GM12878 (cell line): ENCODE data around the gene AFF1. TPM values are rescaled to one million over a fixed set of nuclear protein-coding genes. Genes with fewer than 3 reads are reported as not detected.

Source experiments
- BMI1 ChIP-seq: fragments of 450-650 bp; IDR thresholded peaks from 2 replicates; pipeline ENCODE4 v1.6.1; 2016; ENCODE audit warnings: mild to moderate bottlenecking, moderate library complexity, borderline replicate concordance
- BRCA1 ChIP-seq: IDR thresholded peaks from 2 replicates; pipeline ENCODE4 v1.6.1; 2011; ENCODE audit warnings: low read depth, low read length, improper control_type of control experiment
- EZH2 ChIP-seq: IDR thresholded peaks from 2 replicates; pipeline ENCODE4 v1.6.1; 2012; ENCODE audit warnings: low read depth, mild to moderate bottlenecking, control low read depth, inconsistent platforms, low read length, borderline replicate concordance; ENCODE audit not compliant: control insufficient read depth
- KAT2A ChIP-seq: conservative IDR thresholded peaks from 2 replicates; pipeline ENCODE4 v1.6.1; 2011; ENCODE audit warnings: low read depth, low read length; ENCODE audit not compliant: control insufficient read depth
- KDM1A ChIP-seq: fragments of 200-600 bp; sonication (generic); IDR thresholded peaks from 2 replicates; pipeline ENCODE4 v1.6.1; 2016; ENCODE audit warnings: borderline replicate concordance
- NR2F1 ChIP-seq: fragments of 450-650 bp; conservative IDR thresholded peaks from 2 replicates; pipeline ENCODE4 v1.6.1; 2017; ENCODE audit warnings: mild to moderate bottlenecking
- POLR2AphosphoS5 ChIP-seq: IDR thresholded peaks from 2 replicates; pipeline ENCODE4 v1.6.1; 2011; ENCODE audit warnings: mild to moderate bottlenecking, low read length, inconsistent platforms
- POU2F2 ChIP-seq: IDR thresholded peaks from 3 replicates; pipeline ENCODE4 v1.6.1; 2011; ENCODE audit warnings: low read depth, mild to moderate bottlenecking, low read length, borderline replicate concordance
- RAD51 ChIP-seq: fragments of 450-650 bp; IDR thresholded peaks from 2 replicates; pipeline ENCODE4 v1.6.1; 2016; ENCODE audit warnings: moderate library complexity, mild to moderate bottlenecking, inconsistent platforms
- RUNX3 ChIP-seq: IDR thresholded peaks from 2 replicates; pipeline ENCODE4 v1.6.1; 2012; ENCODE audit warnings: low read length, inconsistent platforms
- SIX5 ChIP-seq: IDR thresholded peaks from 2 replicates; pipeline ENCODE4 v1.6.1; 2011; ENCODE audit warnings: mild to moderate bottlenecking, low read depth, low read length, moderate library complexity; ENCODE audit not compliant: severe bottlenecking
- TAF1 ChIP-seq: IDR thresholded peaks from 2 replicates; pipeline ENCODE4 v1.6.1; 2011; ENCODE audit warnings: mild to moderate bottlenecking, low read depth, low read length, borderline replicate concordance
- YBX1 ChIP-seq: fragments of 450-650 bp; IDR thresholded peaks from 2 replicates; pipeline ENCODE4 v1.6.1; 2016; ENCODE audit warnings: antibody characterized with exemption
- ZNF24 ChIP-seq: fragments of 450-650 bp; IDR thresholded peaks from 2 replicates; pipeline ENCODE4 v1.6.1; 2017; ENCODE audit warnings: antibody characterized with exemption, mild to moderate bottlenecking
- ZZZ3 ChIP-seq: IDR thresholded peaks from 2 replicates; pipeline ENCODE4 v1.6.1; 2011; ENCODE audit warnings: low read depth; ENCODE audit not compliant: control insufficient read depth, insufficient read length
- polyA plus RNA-seq, 11 experiments: library from polyadenylated mRNA; depleted of rRNA in 4 of 11; unstranded in 6 of 11; stranded (reverse) in 5 of 11; fragments of >200 nt; fragmentation: Nextera tagmentation in 4 of 11; fragmentation: Illumina TruSeq in 1 of 11; extraction: Ambion mirVana in 4 of 11; extraction: Trizol in 1 of 11; gene quantifications; 1 replicate in 1 of 11; 2 replicates in 10 of 11; pipeline versions ENCODE4 v1.2.1 to v1.2.3, GENCODE V29; 2011 to 2016; ENCODE audit warnings: inconsistent platforms in 2 of 11, missing spikeins in 2 of 11, low read depth in 1 of 11
- total RNA-seq, 4 experiments: library from RNA; depleted of rRNA in 3 of 4; stranded (reverse); fragments of >200 nt in 3 of 4; fragmentation: Illumina TruSeq in 1 of 4; extraction: Trizol in 1 of 4; gene quantifications; 2 replicates each; pipeline versions ENCODE4 v1.2.1 to v1.2.3, GENCODE V29; 2013 to 2021
- TF ChIP-seq, protein P1 (sequence below): fragments of 450-650 bp; IDR thresholded peaks from 2 replicates; pipeline ENCODE4 v1.6.1; 2017; ENCODE audit warnings: antibody characterized with exemption, mild to moderate bottlenecking, moderate library complexity
- TF ChIP-seq, protein P2 (sequence below), 3 experiments: IDR thresholded peaks in 2 of 3; conservative IDR thresholded peaks in 1 of 3; 2 replicates each; pipeline ENCODE4 v1.5.1; 2011; ENCODE audit warnings: low read depth in 3 of 3, low read length in 3 of 3, mild to moderate bottlenecking in 3 of 3, control low read depth in 2 of 3, moderate library complexity in 2 of 3, inconsistent platforms in 1 of 3, mixed read lengths in 1 of 3; ENCODE audit not compliant: control insufficient read depth in 2 of 3, insufficient read depth in 1 of 3; ENCODE audit errors: extremely low read depth in 1 of 3
- TF ChIP-seq, protein P3 (sequence below): fragments of 450-650 bp; IDR thresholded peaks from 2 replicates; pipeline ENCODE4 v1.6.1; 2017; ENCODE audit warnings: borderline replicate concordance
- TF ChIP-seq, protein P4 (sequence below): fragments of 450-650 bp; IDR thresholded peaks from 2 replicates; pipeline ENCODE4 v1.6.1; 2016; ENCODE audit warnings: mild to moderate bottlenecking

AFF1 gene
- total and polyA plus RNA-seq, 10 of the 15 experiments (the other 5 are each of a cell fraction or from before 2014, with no cell fraction given), result 3.5 to 56.1 (median 21.5) TPM

DNA sequence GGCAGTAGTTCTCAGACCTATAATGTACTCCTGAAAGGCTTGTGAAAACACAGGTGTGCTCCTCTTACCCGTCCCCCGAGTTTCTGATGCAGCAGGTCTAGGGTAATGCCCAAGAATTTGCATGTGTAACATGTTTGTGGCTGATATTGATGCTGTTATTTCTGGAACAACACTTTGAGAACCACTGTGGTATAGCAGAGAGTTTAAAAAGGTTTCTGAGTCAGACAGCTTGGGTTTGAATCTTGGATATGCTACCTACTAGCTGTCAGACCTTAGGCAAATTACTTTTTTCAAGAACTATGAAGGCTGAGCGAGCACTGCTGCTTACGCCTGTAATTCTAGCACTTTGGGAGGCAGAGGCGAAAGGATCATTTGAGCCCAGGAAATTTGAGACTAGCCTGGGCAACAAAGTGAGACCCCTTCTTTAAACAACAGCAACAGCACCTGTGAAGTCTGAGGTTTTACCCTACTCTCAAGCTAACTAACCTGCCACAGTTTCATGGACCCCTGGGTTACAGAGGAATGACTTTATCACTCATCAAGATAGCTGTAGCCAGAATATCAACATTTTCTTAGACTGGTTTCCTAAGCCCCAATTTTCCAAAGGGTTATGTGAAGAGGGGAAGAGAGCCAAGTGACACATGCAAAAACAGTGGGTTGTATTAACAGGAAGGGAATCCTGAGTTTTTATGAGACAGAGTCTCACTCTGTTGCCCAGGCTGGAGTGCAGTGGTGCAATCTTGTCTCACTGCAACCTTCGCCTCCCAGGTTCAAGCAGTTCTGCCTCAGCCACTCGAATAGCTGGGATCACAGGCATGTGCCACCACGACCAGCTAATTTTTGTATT is 5.1 kb downstream of the AFF1 start (continued):
- peak; percentile 61; the same call in 1 of the 2 replicates for TF ChIP-seq POLR2AphosphoS5
- TF ChIP-seq, protein P1, sequence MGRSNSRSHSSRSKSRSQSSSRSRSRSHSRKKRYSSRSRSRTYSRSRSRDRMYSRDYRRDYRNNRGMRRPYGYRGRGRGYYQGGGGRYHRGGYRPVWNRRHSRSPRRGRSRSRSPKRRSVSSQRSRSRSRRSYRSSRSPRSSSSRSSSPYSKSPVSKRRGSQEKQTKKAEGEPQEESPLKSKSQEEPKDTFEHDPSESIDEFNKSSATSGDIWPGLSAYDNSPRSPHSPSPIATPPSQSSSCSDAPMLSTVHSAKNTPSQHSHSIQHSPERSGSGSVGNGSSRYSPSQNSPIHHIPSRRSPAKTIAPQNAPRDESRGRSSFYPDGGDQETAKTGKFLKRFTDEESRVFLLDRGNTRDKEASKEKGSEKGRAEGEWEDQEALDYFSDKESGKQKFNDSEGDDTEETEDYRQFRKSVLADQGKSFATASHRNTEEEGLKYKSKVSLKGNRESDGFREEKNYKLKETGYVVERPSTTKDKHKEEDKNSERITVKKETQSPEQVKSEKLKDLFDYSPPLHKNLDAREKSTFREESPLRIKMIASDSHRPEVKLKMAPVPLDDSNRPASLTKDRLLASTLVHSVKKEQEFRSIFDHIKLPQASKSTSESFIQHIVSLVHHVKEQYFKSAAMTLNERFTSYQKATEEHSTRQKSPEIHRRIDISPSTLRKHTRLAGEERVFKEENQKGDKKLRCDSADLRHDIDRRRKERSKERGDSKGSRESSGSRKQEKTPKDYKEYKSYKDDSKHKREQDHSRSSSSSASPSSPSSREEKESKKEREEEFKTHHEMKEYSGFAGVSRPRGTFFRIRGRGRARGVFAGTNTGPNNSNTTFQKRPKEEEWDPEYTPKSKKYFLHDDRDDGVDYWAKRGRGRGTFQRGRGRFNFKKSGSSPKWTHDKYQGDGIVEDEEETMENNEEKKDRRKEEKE, result no peak
- TF ChIP-seq KAT2A, result no peak
- TF ChIP-seq SIX5, result no peak
- TF ChIP-seq, protein P2, sequence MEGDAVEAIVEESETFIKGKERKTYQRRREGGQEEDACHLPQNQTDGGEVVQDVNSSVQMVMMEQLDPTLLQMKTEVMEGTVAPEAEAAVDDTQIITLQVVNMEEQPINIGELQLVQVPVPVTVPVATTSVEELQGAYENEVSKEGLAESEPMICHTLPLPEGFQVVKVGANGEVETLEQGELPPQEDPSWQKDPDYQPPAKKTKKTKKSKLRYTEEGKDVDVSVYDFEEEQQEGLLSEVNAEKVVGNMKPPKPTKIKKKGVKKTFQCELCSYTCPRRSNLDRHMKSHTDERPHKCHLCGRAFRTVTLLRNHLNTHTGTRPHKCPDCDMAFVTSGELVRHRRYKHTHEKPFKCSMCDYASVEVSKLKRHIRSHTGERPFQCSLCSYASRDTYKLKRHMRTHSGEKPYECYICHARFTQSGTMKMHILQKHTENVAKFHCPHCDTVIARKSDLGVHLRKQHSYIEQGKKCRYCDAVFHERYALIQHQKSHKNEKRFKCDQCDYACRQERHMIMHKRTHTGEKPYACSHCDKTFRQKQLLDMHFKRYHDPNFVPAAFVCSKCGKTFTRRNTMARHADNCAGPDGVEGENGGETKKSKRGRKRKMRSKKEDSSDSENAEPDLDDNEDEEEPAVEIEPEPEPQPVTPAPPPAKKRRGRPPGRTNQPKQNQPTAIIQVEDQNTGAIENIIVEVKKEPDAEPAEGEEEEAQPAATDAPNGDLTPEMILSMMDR (IDR thresholded peaks at IDR 0.05 in 2 of 3, conservative IDR thresholded peaks at IDR 0.05 in 1 of 3; ENCODE audit: control insufficient read depth in 2 of 3, extremely low read depth in 1 of 3, insufficient read depth in 1 of 3, low read depth in 3 of 3, low read length in 3 of 3), result no peak
- TF ChIP-seq NR2F1, result peak; percentile 61
- TF ChIP-seq ZNF24, result no peak
- no peak for TF ChIP-seq BRCA1
- TF ChIP-seq RAD51, result no peak
- no peak for TF ChIP-seq YBX1
- TF ChIP-seq RUNX3, result peak; percentile 97
- TF ChIP-seq TAF1, result 0 out of 2 replicates have a peak, but pooled peaks have one; percentile 26
- no peak for TF ChIP-seq EZH2
- TF ChIP-seq, protein P3, sequence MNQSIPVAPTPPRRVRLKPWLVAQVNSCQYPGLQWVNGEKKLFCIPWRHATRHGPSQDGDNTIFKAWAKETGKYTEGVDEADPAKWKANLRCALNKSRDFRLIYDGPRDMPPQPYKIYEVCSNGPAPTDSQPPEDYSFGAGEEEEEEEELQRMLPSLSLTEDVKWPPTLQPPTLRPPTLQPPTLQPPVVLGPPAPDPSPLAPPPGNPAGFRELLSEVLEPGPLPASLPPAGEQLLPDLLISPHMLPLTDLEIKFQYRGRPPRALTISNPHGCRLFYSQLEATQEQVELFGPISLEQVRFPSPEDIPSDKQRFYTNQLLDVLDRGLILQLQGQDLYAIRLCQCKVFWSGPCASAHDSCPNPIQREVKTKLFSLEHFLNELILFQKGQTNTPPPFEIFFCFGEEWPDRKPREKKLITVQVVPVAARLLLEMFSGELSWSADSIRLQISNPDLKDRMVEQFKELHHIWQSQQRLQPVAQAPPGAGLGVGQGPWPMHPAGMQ, result no peak
- peak; percentile 99 for TF ChIP-seq POU2F2
- no peak for TF ChIP-seq BMI1
- TF ChIP-seq, protein P4, sequence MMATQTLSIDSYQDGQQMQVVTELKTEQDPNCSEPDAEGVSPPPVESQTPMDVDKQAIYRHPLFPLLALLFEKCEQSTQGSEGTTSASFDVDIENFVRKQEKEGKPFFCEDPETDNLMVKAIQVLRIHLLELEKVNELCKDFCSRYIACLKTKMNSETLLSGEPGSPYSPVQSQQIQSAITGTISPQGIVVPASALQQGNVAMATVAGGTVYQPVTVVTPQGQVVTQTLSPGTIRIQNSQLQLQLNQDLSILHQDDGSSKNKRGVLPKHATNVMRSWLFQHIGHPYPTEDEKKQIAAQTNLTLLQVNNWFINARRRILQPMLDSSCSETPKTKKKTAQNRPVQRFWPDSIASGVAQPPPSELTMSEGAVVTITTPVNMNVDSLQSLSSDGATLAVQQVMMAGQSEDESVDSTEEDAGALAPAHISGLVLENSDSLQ, result peak; percentile 62
- TF ChIP-seq KDM1A, result no peak
- TF ChIP-seq ZZZ3, result no peak
